GM12878 (cell line): ENCODE results near the gene LRBA.

ENCODE experiments used
- E4F1 ChIP-seq: fragments of 450-650 bp; IDR thresholded peaks from 2 replicates; pipeline ENCODE4 v1.6.1; 2018; ENCODE audit warnings: borderline replicate concordance, mild to moderate bottlenecking; ENCODE audit not compliant: partially characterized antibody
- ELK1 ChIP-seq: IDR thresholded peaks from 2 replicates; pipeline ENCODE4 v1.6.1; 2012; ENCODE audit warnings: low read depth, low read length, improper control_type of control experiment
- EP300 ChIP-seq, 2 experiments: fragments of 150-350 bp in 1 of 2; IDR thresholded peaks; 2 replicates each; pipeline ENCODE4 v1.6.1; 2011 to 2012; ENCODE audit warnings: low read depth in 2 of 2, low read length in 2 of 2, borderline replicate concordance in 1 of 2, improper control_type of control experiment in 1 of 2, inconsistent platforms in 1 of 2; ENCODE audit not compliant: control insufficient read depth in 1 of 2
- POLR2A ChIP-seq: IDR thresholded peaks from 2 replicates; pipeline ENCODE4 v1.6.1; 2011; ENCODE audit warnings: low read depth, mild to moderate bottlenecking, low read length
- RCOR1 ChIP-seq: conservative IDR thresholded peaks from 2 replicates; pipeline ENCODE4 v1.6.1; 2012; ENCODE audit warnings: low read depth, low read length, improper control_type of control experiment
- SUPT20H ChIP-seq: IDR thresholded peaks from 2 replicates; pipeline ENCODE4 v1.6.1; 2011; ENCODE audit warnings: low read depth, mild to moderate bottlenecking, low read length, moderate library complexity, borderline replicate concordance; ENCODE audit not compliant: control insufficient read depth
- ZNF384 ChIP-seq: IDR thresholded peaks from 2 replicates; pipeline ENCODE4 v1.6.1; 2012; ENCODE audit warnings: low read depth, mild to moderate bottlenecking, low read length, improper control_type of control experiment, borderline replicate concordance

GRCh38 chr4:150994721-150995120, 20.4 kb downstream of the LRBA start:
- no peak for TF ChIP-seq EP300 (IDR thresholded peaks at IDR 0.05; ENCODE audit: borderline replicate concordance in 1 of 2, control insufficient read depth in 1 of 2, low read depth in 2 of 2, low read length in 2 of 2)
- TF ChIP-seq POLR2A = no peak
- no peak for TF ChIP-seq ZNF384
- TF ChIP-seq SUPT20H = no peak
- TF ChIP-seq RCOR1 = no peak
- TF ChIP-seq ELK1 = no peak
- TF ChIP-seq E4F1 = no peak
